ENCODE data around the gene DCTD. TPM values are rescaled to one million over a fixed set of nuclear protein-coding genes. Genes with fewer than 3 reads are reported as not detected.

The DCTD gene
- total RNA-seq, 1 experiment from 2014 or later = 72.7 TPM

DNA sequence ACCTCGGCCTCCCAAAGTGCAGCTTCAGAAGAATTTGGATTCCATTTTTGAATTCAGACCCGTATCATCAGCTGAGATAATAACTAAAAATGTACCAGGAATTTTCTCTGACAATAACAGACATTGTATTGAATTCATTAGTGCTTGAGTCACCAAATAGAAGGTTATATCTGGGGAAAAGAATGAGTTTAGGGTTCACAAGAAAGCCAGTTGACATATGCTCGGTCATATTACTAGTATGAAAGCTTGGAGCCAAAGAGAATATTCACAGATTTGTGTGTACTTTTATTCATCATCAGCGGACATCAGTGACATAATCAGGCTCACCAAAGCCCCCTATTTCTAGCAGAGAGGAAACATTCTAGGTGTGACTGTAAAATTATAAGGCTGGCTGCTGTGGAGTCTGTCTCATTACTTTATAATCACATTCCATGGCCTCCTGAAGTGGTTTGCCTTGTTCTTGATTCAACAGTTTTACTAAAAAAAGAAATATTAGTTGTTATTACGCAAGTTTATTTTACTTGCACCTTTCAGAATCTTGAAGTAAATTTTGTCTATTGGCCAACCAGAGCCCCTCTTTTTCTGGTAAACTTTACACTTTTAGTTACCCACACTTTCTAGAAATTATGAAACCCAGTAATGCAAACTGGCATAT is 14.6 kb upstream of the DCTD start:
- H3K9me3 ChIP-seq (ENCODE audit: low read depth, low read length, poor library complexity, severe bottlenecking) = no peaks in the 10 kb centered on the region
- ChIA-PET POLR2A (ENCODE audit: low non-redundant PET) (interaction anchor here (0.6 kb wide), 1 partner anchor 212 kb away, joined by 5 read pairs; no protein-coding TSS in a partner anchor), CTCF (no interaction called here)
- no peaks in the 10 kb centered on the region for H3K36me3 ChIP-seq (ENCODE audit: insufficient read depth, low read length, poor library complexity, severe bottlenecking)
- no peak for DNase-seq (ENCODE audit: low spot score)
- intact Hi-C loops (cut with micrococcal nuclease; ENCODE audit: unreplicated experiment) = no loop called here
- no peak overlapping the region for H3K27ac ChIP-seq (ENCODE audit: low read depth, low read length, poor library complexity, severe bottlenecking)
- no peaks in the 10 kb centered on the region for H3K27me3 ChIP-seq (replicated peaks; ENCODE audit: insufficient read depth, low read depth, low read length, poor library complexity)
- no peak overlapping the region for H3K4me3 ChIP-seq (ENCODE audit: low read depth, low read length, poor library complexity, severe bottlenecking)
- no peaks in the 10 kb centered on the region for H3K4me1 ChIP-seq (ENCODE audit: insufficient read depth, low read length, poor library complexity, severe bottlenecking)
- TF ChIP-seq EZH2 (IDR thresholded peaks at IDR 0.05; ENCODE audit: borderline replicate concordance, low read depth, low read length, poor library complexity, severe bottlenecking) = no peak
- TF ChIP-seq, protein P1, sequence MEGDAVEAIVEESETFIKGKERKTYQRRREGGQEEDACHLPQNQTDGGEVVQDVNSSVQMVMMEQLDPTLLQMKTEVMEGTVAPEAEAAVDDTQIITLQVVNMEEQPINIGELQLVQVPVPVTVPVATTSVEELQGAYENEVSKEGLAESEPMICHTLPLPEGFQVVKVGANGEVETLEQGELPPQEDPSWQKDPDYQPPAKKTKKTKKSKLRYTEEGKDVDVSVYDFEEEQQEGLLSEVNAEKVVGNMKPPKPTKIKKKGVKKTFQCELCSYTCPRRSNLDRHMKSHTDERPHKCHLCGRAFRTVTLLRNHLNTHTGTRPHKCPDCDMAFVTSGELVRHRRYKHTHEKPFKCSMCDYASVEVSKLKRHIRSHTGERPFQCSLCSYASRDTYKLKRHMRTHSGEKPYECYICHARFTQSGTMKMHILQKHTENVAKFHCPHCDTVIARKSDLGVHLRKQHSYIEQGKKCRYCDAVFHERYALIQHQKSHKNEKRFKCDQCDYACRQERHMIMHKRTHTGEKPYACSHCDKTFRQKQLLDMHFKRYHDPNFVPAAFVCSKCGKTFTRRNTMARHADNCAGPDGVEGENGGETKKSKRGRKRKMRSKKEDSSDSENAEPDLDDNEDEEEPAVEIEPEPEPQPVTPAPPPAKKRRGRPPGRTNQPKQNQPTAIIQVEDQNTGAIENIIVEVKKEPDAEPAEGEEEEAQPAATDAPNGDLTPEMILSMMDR (conservative IDR thresholded peaks at IDR 0.05; ENCODE audit: low read depth, low read length) = no peak
- no TSS peak for BruUV-seq (replicated peaks)

DNA sequence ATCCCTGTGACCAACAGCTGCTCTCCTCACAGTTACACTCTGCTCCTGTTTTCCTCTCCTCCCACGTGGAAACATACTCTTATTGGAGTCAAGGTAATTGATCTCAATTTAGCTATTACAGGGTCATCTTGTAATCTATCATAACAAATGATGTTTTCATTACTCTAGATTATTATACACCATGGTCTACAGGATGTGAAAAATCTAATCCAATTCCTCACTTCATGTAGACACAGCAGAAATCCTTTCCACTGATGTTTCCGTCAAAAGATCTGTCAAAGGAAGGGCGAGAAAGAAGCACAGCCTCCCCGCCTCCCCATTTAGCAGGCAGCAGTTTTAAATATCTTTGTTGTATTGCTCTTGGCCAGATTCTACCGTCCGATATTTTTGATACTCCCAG is 13.7 kb upstream of the DCTD start:
- POLR2A ChIA-PET (ENCODE audit: low non-redundant PET) = interaction anchor here (0.6 kb wide), 1 partner anchor 213 kb away, joined by 5 read pairs; no protein-coding TSS in a partner anchor

DNA sequence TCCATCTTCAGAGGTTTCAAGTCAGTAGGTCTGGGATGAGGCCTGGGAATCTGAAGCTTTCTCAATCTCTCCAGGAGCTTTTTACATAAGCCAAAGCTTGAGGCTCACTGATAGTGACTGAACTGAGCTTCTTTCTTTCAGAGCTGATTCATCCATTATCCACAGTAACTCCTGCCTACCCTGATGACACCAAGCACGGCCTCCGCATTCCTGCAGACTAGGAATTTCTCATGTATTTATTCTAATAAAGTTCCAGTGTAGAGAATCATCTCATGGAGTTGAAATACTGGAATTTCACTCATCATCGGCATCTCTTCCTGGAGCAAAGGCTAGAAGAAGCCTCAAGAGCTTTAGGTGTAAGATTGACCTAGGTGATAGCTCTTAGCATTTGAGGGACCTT is 12.1 kb upstream of the DCTD start:
- Histone ChIP-seq H3K9me3 (ENCODE audit: low read depth, low read length, poor library complexity, severe bottlenecking) (no peaks in the 10 kb centered on the region), H3K27me3 (replicated peaks; ENCODE audit: insufficient read depth, low read depth, low read length, poor library complexity) (no peaks in the 10 kb centered on the region), H3K4me1 (ENCODE audit: insufficient read depth, low read length, poor library complexity, severe bottlenecking) (no peaks in the 10 kb centered on the region), H3K36me3 (ENCODE audit: insufficient read depth, low read length, poor library complexity, severe bottlenecking) (no peaks in the 10 kb centered on the region), H3K27ac (ENCODE audit: low read depth, low read length, poor library complexity, severe bottlenecking) (no peak overlapping the region), H3K4me3 (ENCODE audit: low read depth, low read length, poor library complexity, severe bottlenecking) (no peak overlapping the region)
- intact Hi-C loops (cut with micrococcal nuclease; ENCODE audit: unreplicated experiment) = loop anchor here (5.0 to 10.0 kb wide), 3 partner anchors 452 to 1784 kb away; no protein-coding TSS in a partner anchor
- TF ChIP-seq, protein P1 (conservative IDR thresholded peaks at IDR 0.05; ENCODE audit: low read depth, low read length) = no peak
- TF ChIP-seq EZH2 (IDR thresholded peaks at IDR 0.05; ENCODE audit: borderline replicate concordance, low read depth, low read length, poor library complexity, severe bottlenecking) = no peak
- BruUV-seq (replicated peaks) = no TSS peak
- DNase-seq (ENCODE audit: low spot score) = no peak
- CTCF ChIA-PET = no interaction called here
- POLR2A ChIA-PET (ENCODE audit: low non-redundant PET) = no interaction called here

More for the DNA sequence above, 13.7 kb upstream of the DCTD start:
- TF ChIP-seq, protein P1 (conservative IDR thresholded peaks at IDR 0.05; ENCODE audit: low read depth, low read length) = no peak
- no peak for TF ChIP-seq EZH2 (IDR thresholded peaks at IDR 0.05; ENCODE audit: borderline replicate concordance, low read depth, low read length, poor library complexity, severe bottlenecking)
- no TSS peak for BruUV-seq (replicated peaks)
- Histone ChIP-seq H3K27me3 (replicated peaks; ENCODE audit: insufficient read depth, low read depth, low read length, poor library complexity) (no peaks in the 10 kb centered on the region), H3K4me1 (ENCODE audit: insufficient read depth, low read length, poor library complexity, severe bottlenecking) (no peaks in the 10 kb centered on the region), H3K9me3 (ENCODE audit: low read depth, low read length, poor library complexity, severe bottlenecking) (no peaks in the 10 kb centered on the region), H3K27ac (ENCODE audit: low read depth, low read length, poor library complexity, severe bottlenecking) (no peak overlapping the region), H3K4me3 (ENCODE audit: low read depth, low read length, poor library complexity, severe bottlenecking) (no peak overlapping the region), H3K36me3 (ENCODE audit: insufficient read depth, low read length, poor library complexity, severe bottlenecking) (no peaks in the 10 kb centered on the region)
- CTCF ChIA-PET = no interaction called here
- no peak for DNase-seq (ENCODE audit: low spot score)
- intact Hi-C loops (cut with micrococcal nuclease; ENCODE audit: unreplicated experiment) = no loop called here
